GM21717 (cell line): ENCODE data around the gene SIPA1L2.

ENCODE experiments used
- ATAC-seq: cut with Tn5 transposase; IDR thresholded peaks from one replicate; pipeline ENCODE4 v1.9.1; 2021; ENCODE audit warnings: mild to moderate bottlenecking, moderate library complexity; ENCODE audit not compliant: unreplicated experiment

SIPA1L2 gene

GRCh38 chr1:232630047-232630893 lies at the start of gene SIPA1L2:
TSS of gene SIPA1L2 (minus strand) at chr1:232630133. CDS start at chr1:232515339, 114,794 bp downstream.
- ATAC-seq: peak; percentile 99

DNA sequence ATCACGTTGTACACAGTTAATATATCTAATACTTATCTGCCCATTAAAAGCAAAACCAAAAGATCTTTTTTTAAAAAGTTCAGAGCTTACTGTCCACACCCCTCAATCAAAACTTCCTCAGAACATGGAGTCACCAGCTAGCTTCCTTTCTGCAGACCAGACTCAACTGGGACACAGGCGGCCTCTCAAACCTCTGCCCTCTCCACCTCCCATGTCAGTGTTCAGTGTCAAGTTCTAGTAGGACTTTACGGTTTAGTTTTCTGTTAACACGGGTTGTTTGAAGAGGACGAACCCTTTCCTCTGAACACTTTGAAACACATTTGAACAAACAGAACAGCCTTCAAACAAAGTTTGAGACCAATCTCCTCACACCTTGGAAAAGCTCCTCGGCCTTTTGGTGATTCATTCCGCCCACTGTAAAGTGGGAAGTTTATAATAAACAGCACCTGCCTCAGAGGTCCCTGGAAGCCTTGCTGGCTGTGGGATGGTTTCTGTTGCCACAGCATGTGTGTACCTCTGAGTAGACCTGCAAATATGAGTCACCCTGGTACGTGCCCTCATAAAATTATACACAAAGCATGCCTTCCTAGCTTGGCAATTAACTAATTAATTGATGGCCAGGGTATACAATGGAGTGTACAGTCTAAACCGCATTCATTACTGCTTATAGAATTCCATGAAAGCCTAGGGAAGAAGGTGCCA lies 48.4 kb upstream of the SIPA1L2 start:
- ATAC-seq: no peak

GRCh38 chr1:232676307-232676706 lies 46.4 kb upstream of the SIPA1L2 start:
- no peak for ATAC-seq

DNA sequence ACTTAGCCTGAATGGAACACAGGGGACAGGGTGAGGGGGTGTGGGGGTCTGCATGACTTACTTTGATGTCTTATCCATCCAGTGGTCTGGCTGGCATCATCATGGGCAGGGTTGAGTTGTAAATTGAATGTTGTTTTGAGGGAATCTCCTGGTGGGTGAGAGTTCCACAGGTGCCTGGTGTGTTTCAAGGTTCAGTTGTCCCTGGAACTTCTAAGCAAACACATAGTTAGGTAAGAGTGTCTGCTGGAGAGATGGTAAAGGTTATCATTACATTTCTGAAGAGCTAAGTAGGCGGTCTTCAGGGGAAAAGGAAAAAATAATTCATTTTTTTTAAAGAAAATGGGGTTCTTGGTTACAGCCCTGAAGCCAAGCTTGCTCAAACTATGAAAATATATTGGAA lies 46.0 kb upstream of the SIPA1L2 start:
- no peak for ATAC-seq

DNA sequence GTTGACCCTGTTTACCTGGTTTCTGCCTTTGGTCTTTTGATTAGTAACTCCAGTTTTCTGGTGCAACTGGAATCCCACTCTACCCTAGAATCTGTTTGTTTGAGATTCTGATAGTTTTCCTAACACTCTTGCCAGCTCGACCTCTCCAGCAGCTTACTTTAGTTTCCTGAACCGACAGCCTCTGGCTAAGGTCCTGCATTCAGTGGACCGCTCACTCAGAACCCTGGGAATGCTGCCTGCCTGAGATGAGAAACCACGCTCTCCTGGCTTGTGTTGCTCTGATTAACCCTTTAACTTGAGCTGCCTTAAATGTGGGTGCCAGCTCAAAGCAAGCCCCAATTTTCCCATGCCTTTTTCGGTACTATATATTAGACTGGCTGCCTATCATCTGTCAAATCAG lies 45.3 kb upstream of the SIPA1L2 start:
- no peak for ATAC-seq

DNA sequence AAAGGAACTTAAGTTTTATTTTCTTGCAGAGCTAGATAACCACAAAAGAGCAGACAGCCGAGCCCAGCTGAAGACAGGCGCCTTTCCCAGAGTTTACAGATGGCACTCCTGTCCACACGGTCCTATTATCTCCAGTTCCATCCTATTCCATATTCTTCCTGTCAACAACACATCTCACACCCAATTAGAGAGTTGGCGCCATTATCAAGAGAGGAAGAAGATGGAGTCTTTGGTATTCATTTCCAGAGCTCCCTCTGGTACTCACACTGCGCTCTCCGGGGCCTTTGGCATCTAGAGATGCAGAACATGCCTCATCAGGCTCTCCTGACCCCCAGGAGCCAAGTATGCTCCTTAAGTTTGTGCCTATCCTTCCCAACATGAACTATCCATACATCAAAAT lies 43.3 kb upstream of the SIPA1L2 start:
- no peak for ATAC-seq

GRCh38 chr1:232669981-232670747 lies 40.2 kb upstream of the SIPA1L2 start:
- ATAC-seq: no peak

GRCh38 chr1:232667778-232668165 lies 37.8 kb upstream of the SIPA1L2 start:
- ATAC-seq: no peak

DNA sequence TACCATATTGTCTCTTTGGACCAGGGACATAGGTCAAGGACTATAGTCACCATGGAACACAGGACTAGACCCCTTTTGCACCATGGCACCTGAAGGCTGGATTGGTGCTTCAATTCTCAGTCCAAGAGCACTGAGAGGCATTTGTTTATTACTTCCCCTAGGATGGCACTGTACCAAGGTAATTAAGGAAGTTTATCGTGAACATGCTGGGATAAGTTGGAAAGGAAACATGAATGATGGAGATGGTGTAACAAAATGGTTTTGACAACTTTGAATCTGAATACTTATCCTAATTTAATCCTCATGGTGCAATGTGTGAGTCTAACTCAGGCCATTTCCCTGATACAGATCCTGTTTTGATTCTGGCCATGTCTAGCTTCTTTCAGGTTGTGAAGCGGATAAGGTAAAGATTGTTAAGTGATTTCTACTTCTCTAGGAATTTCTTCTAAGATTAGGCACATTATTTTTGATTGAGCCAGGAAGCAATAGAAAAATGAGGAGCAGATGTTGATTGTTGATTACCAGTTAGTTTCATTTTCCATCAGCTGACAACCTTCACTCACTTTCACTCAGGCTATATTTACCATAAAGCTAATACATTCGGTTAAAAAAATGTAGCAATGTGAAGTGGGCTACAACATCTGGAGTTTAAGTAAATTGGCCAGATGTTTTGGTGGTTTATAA lies 37.3 kb upstream of the SIPA1L2 start:
- ATAC-seq: no peak

- ATAC-seq: no peak
These were observed 35.2 kb upstream of the SIPA1L2 start for GRCh38 chr1:232664844-232665777.

DNA sequence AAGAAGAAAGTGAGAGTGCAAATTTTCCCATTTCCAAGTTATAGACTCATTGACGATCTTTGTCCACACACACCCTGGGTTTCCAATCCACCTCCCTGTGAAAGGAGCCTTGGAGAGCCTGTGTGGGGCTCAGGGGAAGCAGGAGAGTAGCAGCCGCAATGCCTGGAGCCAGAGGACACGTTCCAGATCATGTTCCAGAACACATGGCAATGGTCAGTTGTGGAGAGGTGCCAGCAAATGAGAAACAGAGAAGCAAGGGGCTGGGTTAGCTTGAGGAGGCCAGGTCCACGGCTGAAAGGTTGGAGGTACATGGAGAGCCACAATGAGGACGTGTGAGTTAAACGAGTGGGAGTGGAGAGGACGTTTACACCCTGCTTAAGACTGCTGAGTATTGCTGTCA lies 33.0 kb upstream of the SIPA1L2 start:
- no peak for ATAC-seq

- no peak for ATAC-seq
These were observed 28.5 kb upstream of the SIPA1L2 start for GRCh38 chr1:232658386-232658785.

GRCh38 chr1:232657426-232658005 lies 27.6 kb upstream of the SIPA1L2 start:
- ATAC-seq: no peak

DNA sequence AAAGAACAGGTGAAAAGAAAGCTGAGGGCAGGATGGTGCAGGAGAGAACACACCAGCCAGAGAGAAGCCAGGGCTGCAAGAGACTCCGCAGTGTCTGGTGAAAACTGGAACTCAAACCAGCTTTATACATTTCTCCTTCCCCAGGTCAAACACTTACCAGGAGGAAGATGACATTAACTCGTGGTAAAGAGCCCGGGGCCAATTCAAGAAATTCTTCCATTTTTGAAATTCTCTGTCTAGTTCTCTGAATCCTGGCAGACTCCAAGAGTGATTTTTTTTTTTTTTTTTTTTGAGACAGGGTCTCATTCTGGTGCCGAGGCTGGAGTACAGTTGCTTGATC lies 25.8 kb upstream of the SIPA1L2 start:
- no peak for ATAC-seq

DNA sequence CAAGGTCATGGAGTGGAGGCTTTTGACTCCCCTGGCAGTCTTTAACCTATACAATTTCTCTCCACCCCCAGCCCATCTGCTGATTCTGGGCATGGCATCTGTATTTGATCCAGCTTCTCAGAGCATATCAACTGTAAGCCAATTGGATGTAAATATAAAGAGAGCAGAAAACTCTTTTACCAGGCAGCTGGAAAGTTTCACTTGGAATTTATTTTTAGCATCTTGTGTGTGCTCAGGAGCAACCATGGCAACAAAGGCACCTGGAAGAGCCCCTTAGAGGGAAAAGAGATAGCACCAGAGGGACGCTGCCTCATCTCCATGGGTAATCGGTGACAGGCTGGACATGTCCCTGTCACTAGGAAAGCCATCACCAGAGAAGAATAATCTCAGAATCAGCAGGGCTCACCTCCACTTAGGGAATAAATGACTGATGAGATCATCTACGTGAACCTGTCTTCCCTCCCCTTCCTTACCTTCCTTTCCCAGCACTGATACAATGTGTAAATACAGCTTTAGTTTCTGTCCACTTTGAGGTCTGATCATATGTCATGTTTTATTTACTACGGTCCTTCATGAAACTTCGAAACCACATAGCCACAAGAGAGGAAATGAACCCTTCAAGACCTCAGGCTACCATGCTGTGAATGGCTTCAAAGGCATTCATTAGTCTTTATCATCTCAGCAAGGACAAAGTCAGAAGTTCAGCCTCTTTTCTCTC lies 25.3 kb upstream of the SIPA1L2 start:
- ATAC-seq: no peak

DNA sequence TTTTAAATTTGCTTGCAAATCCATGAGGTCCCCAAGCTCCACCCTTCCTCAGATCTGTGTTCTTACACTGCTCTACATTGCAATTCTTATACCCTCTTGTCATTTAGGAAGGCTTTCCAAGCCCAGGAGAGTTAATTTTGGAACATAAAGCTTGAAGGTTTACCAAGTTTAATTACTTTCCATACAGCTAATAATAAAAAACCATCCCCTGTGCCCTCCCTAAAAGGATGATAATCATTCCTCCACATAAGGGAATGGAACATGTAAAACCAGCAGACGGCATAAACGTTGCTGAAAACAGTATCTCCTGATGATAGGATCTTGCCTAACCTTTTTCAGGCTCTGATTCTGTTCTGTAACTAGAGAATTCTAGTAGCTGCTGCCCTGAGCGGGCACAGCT lies 23.9 kb upstream of the SIPA1L2 start:
- no peak for ATAC-seq

DNA sequence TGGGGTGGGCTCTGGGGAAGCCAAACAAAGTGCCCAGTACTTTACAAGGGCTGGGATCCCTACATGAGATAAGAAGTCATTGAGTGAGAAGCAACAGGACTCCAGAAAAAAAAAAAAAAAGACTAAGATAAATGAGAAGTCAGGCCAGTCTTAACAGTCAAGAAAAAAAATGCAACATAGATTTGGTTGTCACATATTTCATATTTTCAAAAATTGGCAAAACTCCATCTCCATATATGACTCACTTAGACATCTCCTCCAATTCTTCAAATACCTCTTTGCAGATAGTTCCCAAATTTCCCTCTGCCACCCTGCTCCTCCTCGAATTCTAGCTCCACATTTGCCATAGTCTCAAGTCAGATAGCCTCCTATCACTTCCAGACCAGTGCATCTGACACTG lies 20.9 kb upstream of the SIPA1L2 start:
- ATAC-seq: no peak

DNA sequence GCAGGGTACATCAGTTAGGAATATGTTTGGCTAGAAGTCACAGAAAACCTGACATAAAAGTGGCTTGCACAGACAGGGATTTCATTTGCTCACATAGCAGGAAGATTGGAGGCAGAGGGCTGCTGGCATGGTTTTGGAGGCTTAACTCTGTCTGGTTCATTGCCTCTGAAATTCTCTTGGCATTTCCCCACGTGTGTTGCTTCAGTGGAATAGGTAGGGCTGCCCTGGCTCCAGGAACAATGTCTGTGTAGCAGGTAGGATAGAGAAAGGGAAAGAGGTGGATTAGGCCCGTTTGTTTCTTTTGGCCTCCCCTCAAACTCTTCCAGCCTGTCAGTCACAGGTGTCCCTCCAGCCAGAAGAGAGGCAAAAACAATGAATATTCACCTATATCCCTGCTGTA lies 20.5 kb upstream of the SIPA1L2 start:
- no peak for ATAC-seq

- no peak for ATAC-seq
These were observed 18.4 kb upstream of the SIPA1L2 start for GRCh38 chr1:232648316-232648715.
